Esophagus (tissue), 2 donors: Measurements from ENCODE around the gene AK5. TPM values are rescaled to one million over a fixed set of nuclear protein-coding genes. Genes with fewer than 3 reads are reported as not detected.

Experiments
- H3K27ac ChIP-seq, 2 donors: one replicate each; pipeline ENCODE4 v1.5.1; 2013; ENCODE audit warnings: low read depth in 2 of 2, mild to moderate bottlenecking in 2 of 2, inconsistent platforms in 1 of 2, low read length in 1 of 2, moderate library complexity in 1 of 2
- H3K27me3 ChIP-seq, 2 donors: one replicate each; pipeline ENCODE4 v1.6.1; 2013; ENCODE audit warnings: low read length in 2 of 2, control low read depth in 1 of 2, mild to moderate bottlenecking in 1 of 2; ENCODE audit not compliant: insufficient read depth in 2 of 2, control insufficient read depth in 1 of 2
- H3K36me3 ChIP-seq, 2 donors: one replicate each; pipeline ENCODE4 v1.6.1; 2013; ENCODE audit warnings: low read length in 1 of 2; ENCODE audit not compliant: control insufficient read depth in 2 of 2, insufficient read depth in 2 of 2
- H3K4me1 ChIP-seq, 2 donors: one replicate each; pipeline ENCODE4 v1.6.1; 2013; ENCODE audit warnings: low read length in 1 of 2; ENCODE audit not compliant: control insufficient read depth in 2 of 2, insufficient read depth in 2 of 2
- H3K4me3 ChIP-seq, 2 donors: one replicate each; pipeline ENCODE4 v1.5.1; 2013; ENCODE audit warnings: low read length in 2 of 2, mild to moderate bottlenecking in 2 of 2, low read depth in 1 of 2, moderate library complexity in 1 of 2
- H3K9me3 ChIP-seq, 2 donors: one replicate each; pipeline ENCODE4 v1.6.1; 2013; ENCODE audit warnings: mild to moderate bottlenecking in 2 of 2, low read depth in 1 of 2, low read length in 1 of 2, moderate library complexity in 1 of 2; ENCODE audit not compliant: control insufficient read depth in 2 of 2, insufficient read depth in 1 of 2
- WGBS, 2 donors: extraction: QIAGEN DNeasy Blood & Tissue Kit; methylation state at CpG; one replicate each; pipeline ENCODE4 v1.1.7; 2013; 5-methylcytosine and 5-hydroxymethylcytosine counted together
- polyA plus RNA-seq, 2 donors: library from polyadenylated mRNA; stranded (reverse); fragments of 200-250 nt; gene quantifications; one replicate each; pipeline ENCODE4 v1.2.3, GENCODE V29; 2013
- donor health status: healthy with polysubstance abuse.
- donor health status: Bipolar disorder and iron deficiency.

AK5 gene
- polyA plus RNA-seq, 2 donors = 0.11 to 0.16 TPM

- H3K36me3 ChIP-seq = no peaks in the 10 kb centered on the region
- 72 to 83% methylated on average over 4 of the region's 4 CpGs for WGBS, 2 donors
- no peak overlapping the region for H3K4me3 ChIP-seq
- no peak overlapping the region for H3K27ac ChIP-seq
- H3K4me1 ChIP-seq = no peaks in the 10 kb centered on the region
- no peaks in the 10 kb centered on the region for H3K27me3 ChIP-seq
- H3K9me3 ChIP-seq = peaks cover 0 to 3% of the 10 kb centered on the region in 2 donors
Measured at GRCh38 chr1:77446841-77447555, 165.2 kb downstream of the AK5 start.

- 68 to 76% methylated on average over 2 of the region's 2 CpGs for WGBS, 2 donors
Measured at GRCh38 chr1:77447669-77448068, 165.8 kb downstream of the AK5 start.

GRCh38 chr1:77459881-77460280 lies 178.1 kb downstream of the AK5 start:
- Histone ChIP-seq H3K9me3 (no peaks in the 10 kb centered on the region), H3K27me3 (peaks cover 0 to 4% of the 10 kb centered on the region in 2 donors), H3K27ac (no peak overlapping the region), H3K36me3 (no peaks in the 10 kb centered on the region), H3K4me3 (no peak overlapping the region), H3K4me1 (no peaks in the 10 kb centered on the region)

More at GRCh38 chr1:77447669-77448068, 165.8 kb downstream of the AK5 start:
- no peaks in the 10 kb centered on the region for H3K4me1 ChIP-seq
- no peaks in the 10 kb centered on the region for H3K27me3 ChIP-seq
- no peaks in the 10 kb centered on the region for H3K36me3 ChIP-seq
- peaks cover 0 to 3% of the 10 kb centered on the region in 2 donors for H3K9me3 ChIP-seq
- no peak overlapping the region for H3K4me3 ChIP-seq
- no peak overlapping the region for H3K27ac ChIP-seq

- H3K27ac ChIP-seq = no peak overlapping the region
- no peaks in the 10 kb centered on the region for H3K9me3 ChIP-seq
- 76% methylated on average over 4 of the region's 4 CpGs for WGBS, 2 donors
- H3K36me3 ChIP-seq = no peaks in the 10 kb centered on the region
- no peak overlapping the region for H3K4me3 ChIP-seq
- H3K4me1 ChIP-seq = no peaks in the 10 kb centered on the region
- H3K27me3 ChIP-seq = no peaks in the 10 kb centered on the region
Measured at GRCh38 chr1:77461691-77462090, 179.9 kb downstream of the AK5 start.

- WGBS, 2 donors = 74 to 75% methylated on average over 1 of the region's 1 CpG
- Histone ChIP-seq H3K27me3 (no peaks in the 10 kb centered on the region), H3K4me3 (no peak overlapping the region), H3K36me3 (no peaks in the 10 kb centered on the region), H3K4me1 (no peaks in the 10 kb centered on the region), H3K9me3 (no peaks in the 10 kb centered on the region), H3K27ac (no peak overlapping the region)
Measured at GRCh38 chr1:77463216-77463615, 181.4 kb downstream of the AK5 start.

- 72 to 85% methylated on average over 2 of the region's 2 CpGs for WGBS, 2 donors
- H3K36me3 ChIP-seq = no peaks in the 10 kb centered on the region
- no peaks in the 10 kb centered on the region for H3K9me3 ChIP-seq
- no peaks in the 10 kb centered on the region for H3K27me3 ChIP-seq
- no peak overlapping the region for H3K27ac ChIP-seq
- no peak overlapping the region for H3K4me3 ChIP-seq
- no peaks in the 10 kb centered on the region for H3K4me1 ChIP-seq
Measured at GRCh38 chr1:77465139-77465538, 183.3 kb downstream of the AK5 start.

GRCh38 chr1:77465922-77466321 lies 184.1 kb downstream of the AK5 start:
- 86 to 87% methylated on average over 5 of the region's 5 CpGs for WGBS, 2 donors
- no peak overlapping the region for H3K4me3 ChIP-seq

GRCh38 chr1:77467021-77467595 lies 185.3 kb downstream of the AK5 start:
- no peak overlapping the region for H3K27ac ChIP-seq
- no peak overlapping the region for H3K4me3 ChIP-seq
- no peaks in the 10 kb centered on the region for H3K4me1 ChIP-seq
- 80 to 85% methylated on average over 2 of the region's 2 CpGs for WGBS, 2 donors
- H3K36me3 ChIP-seq = no peaks in the 10 kb centered on the region
- no peaks in the 10 kb centered on the region for H3K9me3 ChIP-seq
- no peaks in the 10 kb centered on the region for H3K27me3 ChIP-seq

More at GRCh38 chr1:77465922-77466321, 184.1 kb downstream of the AK5 start:
- no peaks in the 10 kb centered on the region for H3K36me3 ChIP-seq
- no peaks in the 10 kb centered on the region for H3K27me3 ChIP-seq
- H3K9me3 ChIP-seq = no peaks in the 10 kb centered on the region
- H3K27ac ChIP-seq = no peak overlapping the region
- no peaks in the 10 kb centered on the region for H3K4me1 ChIP-seq

- Histone ChIP-seq H3K27me3 (no peaks in the 10 kb centered on the region), H3K9me3 (no peaks in the 10 kb centered on the region), H3K36me3 (no peaks in the 10 kb centered on the region), H3K4me1 (no peaks in the 10 kb centered on the region), H3K4me3 (no peak overlapping the region), H3K27ac (no peak overlapping the region)
- WGBS, 2 donors = 53 to 56% methylated on average over 2 of the region's 2 CpGs
Measured at GRCh38 chr1:77467741-77468140, 185.9 kb downstream of the AK5 start.
